OCI-LY7 (cell line): ENCODE measurements around the gene WNT3A. TPM values are rescaled to one million over a fixed set of nuclear protein-coding genes. Genes with fewer than 3 reads are reported as not detected.

Experiments used
- BruUV-seq: library from RNA; stranded (reverse); fragments of 400-500 nt; replicated peaks from 2 replicates; lab custom pipeline; 2021; lab: Mats Ljungman, UMichigan
- CTCF ChIA-PET: fragments of 300-600 bp; sonication (Branson Sonifier 250); formaldehyde crosslinking; loops from one replicate; lab custom pipeline; 2022; ENCODE audit warnings: antibody characterized with exemption; ENCODE audit not compliant: unreplicated experiment; lab: Charles Lee
- POLR2A ChIA-PET: fragments of 300-600 bp; sonication (Branson Sonifier 250); formaldehyde crosslinking; loops from one replicate; lab custom pipeline; 2022; ENCODE audit warnings: antibody characterized with exemption; lab: Charles Lee
- DNase-seq: peaks from one replicate; pipeline ENCODE4 v3.0.0-alpha.2; 2015; ENCODE audit warnings: low spot score
- H2AFZ ChIP-seq: fragments of 200-600 bp; sonication (generic), shearing (Covaris generic); 2 replicates; pipeline ENCODE4 v1.6.1; 2014; ENCODE audit warnings: mild to moderate bottlenecking, antibody characterized with exemption, low read length, moderate library complexity
- H3K27ac ChIP-seq: fragments of 200-600 bp; sonication (generic); 2 replicates; pipeline ENCODE4 v1.5.1; 2014; ENCODE audit warnings: mixed run types, low read depth, mild to moderate bottlenecking, moderate library complexity, low read length, inconsistent platforms; ENCODE audit not compliant: poor library complexity, severe bottlenecking
- H3K36me3 ChIP-seq: fragments of 200-600 bp; sonication (generic); 2 replicates; pipeline ENCODE4 v1.6.1; 2014; ENCODE audit warnings: mild to moderate bottlenecking, antibody characterized with exemption, low read length, moderate library complexity, mixed read lengths; ENCODE audit not compliant: insufficient read depth
- H3K4me1 ChIP-seq: fragments of 200-600 bp; sonication (generic); 2 replicates; pipeline ENCODE4 v1.5.1; 2014; ENCODE audit warnings: mild to moderate bottlenecking, low read length; ENCODE audit not compliant: insufficient read depth, poor library complexity, severe bottlenecking
- H3K4me2 ChIP-seq: fragments of 200-600 bp; sonication (generic); 2 replicates; pipeline ENCODE4 v1.6.1; 2014; ENCODE audit warnings: mild to moderate bottlenecking, low read length
- H3K4me3 ChIP-seq: fragments of 200-600 bp; sonication (generic); 2 replicates; pipeline ENCODE4 v1.5.1; 2014; ENCODE audit warnings: mild to moderate bottlenecking, low read depth, low read length; ENCODE audit not compliant: poor library complexity, severe bottlenecking
- H3K79me2 ChIP-seq: fragments of 200-600 bp; sonication (generic); 2 replicates; pipeline ENCODE4 v1.6.1; 2016; ENCODE audit warnings: low read depth, mild to moderate bottlenecking, low read length, moderate library complexity, mixed read lengths; ENCODE audit not compliant: insufficient read depth
- H3K9me2 ChIP-seq: fragments of 200-600 bp; sonication (generic); 2 replicates; pipeline ENCODE4 v1.6.1; 2016; ENCODE audit warnings: mild to moderate bottlenecking, low read length, mixed read lengths; ENCODE audit not compliant: insufficient read depth
- H3K9me3 ChIP-seq: fragments of 200-600 bp; sonication (generic); 2 replicates; pipeline ENCODE4 v1.6.1; 2014; ENCODE audit warnings: mild to moderate bottlenecking, mixed run types, low read length, mixed read lengths
- H4K20me1 ChIP-seq: fragments of 200-600 bp; sonication (generic); 2 replicates; pipeline ENCODE4 v1.6.1; 2014; ENCODE audit warnings: mild to moderate bottlenecking, antibody characterized with exemption, low read length, moderate library complexity, mixed read lengths; ENCODE audit not compliant: insufficient read depth
- EZH2phosphoT487 ChIP-seq: fragments of 200-600 bp; sonication (generic); IDR thresholded peaks from 2 replicates; pipeline ENCODE4 v1.6.1; 2018; ENCODE audit warnings: low read depth, borderline replicate concordance, mild to moderate bottlenecking, mixed run types, antibody characterized with exemption, low read length, moderate library complexity, mixed read lengths
- intact Hi-C: fragments of 100-400 bp; cut with micrococcal nuclease; formaldehyde crosslinking; loops from one replicate; pipeline ENCODE4 v1.10.0; 2022; ENCODE audit not compliant: unreplicated experiment
- total RNA-seq, 2 experiments: library from RNA; depleted of rRNA in 1 of 2; stranded (reverse); fragments of >200 nt in 1 of 2; shearing (Covaris generic) in 1 of 2; gene quantifications; 2 replicates each; pipeline ENCODE4 v1.2.3, GENCODE V29; 2014 to 2022
- TF ChIP-seq, protein P1 (sequence below): fragments of 200-600 bp; sonication (generic); conservative IDR thresholded peaks from 2 replicates; pipeline ENCODE4 v1.5.1; 2014; ENCODE audit warnings: mild to moderate bottlenecking, antibody characterized with exemption, low read length, moderate library complexity, mixed read lengths

Gene WNT3A
- total RNA-seq, 2 experiments from 2014 or later = not detected

DNA sequence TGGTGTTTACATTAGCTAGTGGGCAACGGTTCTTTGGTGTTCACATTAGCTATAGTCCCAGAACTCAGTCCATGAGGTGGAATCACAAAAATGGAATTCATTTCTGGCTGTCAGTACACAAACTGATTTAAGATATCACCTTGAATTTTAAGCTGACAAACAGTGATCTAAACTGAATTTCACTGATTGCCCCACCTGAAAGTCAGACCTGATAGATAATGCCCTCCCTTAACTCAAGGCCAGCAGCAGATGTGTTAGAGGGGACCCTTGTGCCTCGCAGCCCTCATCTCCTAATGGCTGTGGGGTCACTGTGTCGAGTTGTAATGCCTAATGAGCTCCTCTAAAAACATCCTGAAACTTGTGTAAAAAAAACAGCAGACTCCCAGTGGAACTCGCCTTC is 84.3 kb downstream of the WNT3A start:
- Histone ChIP-seq H2AFZ (no peak overlapping the region), H3K9me2 (no peaks in the 10 kb centered on the region), H3K9me3 (peaks cover 25% of the 10 kb centered on the region), H3K27ac (no peak overlapping the region), H3K4me2 (no peak overlapping the region), H3K4me1 (peaks cover 44% of the 10 kb centered on the region), H3K79me2 (peaks cover 100% of the 10 kb centered on the region), H3K36me3 (peaks cover 94% of the 10 kb centered on the region), H3K4me3 (no peak overlapping the region), H4K20me1 (peaks cover 64% of the 10 kb centered on the region)
- no peak for TF ChIP-seq EZH2phosphoT487
- TF ChIP-seq, protein P1, sequence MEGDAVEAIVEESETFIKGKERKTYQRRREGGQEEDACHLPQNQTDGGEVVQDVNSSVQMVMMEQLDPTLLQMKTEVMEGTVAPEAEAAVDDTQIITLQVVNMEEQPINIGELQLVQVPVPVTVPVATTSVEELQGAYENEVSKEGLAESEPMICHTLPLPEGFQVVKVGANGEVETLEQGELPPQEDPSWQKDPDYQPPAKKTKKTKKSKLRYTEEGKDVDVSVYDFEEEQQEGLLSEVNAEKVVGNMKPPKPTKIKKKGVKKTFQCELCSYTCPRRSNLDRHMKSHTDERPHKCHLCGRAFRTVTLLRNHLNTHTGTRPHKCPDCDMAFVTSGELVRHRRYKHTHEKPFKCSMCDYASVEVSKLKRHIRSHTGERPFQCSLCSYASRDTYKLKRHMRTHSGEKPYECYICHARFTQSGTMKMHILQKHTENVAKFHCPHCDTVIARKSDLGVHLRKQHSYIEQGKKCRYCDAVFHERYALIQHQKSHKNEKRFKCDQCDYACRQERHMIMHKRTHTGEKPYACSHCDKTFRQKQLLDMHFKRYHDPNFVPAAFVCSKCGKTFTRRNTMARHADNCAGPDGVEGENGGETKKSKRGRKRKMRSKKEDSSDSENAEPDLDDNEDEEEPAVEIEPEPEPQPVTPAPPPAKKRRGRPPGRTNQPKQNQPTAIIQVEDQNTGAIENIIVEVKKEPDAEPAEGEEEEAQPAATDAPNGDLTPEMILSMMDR = no peak
- POLR2A ChIA-PET = interaction anchor here (0.7 kb wide), 1 partner anchor 9 kb away, joined by 3 read pairs; no protein-coding TSS in a partner anchor
- no TSS peak for BruUV-seq
- intact Hi-C loops = no loop called here
- no peak for DNase-seq
- CTCF ChIA-PET = no interaction called here

DNA sequence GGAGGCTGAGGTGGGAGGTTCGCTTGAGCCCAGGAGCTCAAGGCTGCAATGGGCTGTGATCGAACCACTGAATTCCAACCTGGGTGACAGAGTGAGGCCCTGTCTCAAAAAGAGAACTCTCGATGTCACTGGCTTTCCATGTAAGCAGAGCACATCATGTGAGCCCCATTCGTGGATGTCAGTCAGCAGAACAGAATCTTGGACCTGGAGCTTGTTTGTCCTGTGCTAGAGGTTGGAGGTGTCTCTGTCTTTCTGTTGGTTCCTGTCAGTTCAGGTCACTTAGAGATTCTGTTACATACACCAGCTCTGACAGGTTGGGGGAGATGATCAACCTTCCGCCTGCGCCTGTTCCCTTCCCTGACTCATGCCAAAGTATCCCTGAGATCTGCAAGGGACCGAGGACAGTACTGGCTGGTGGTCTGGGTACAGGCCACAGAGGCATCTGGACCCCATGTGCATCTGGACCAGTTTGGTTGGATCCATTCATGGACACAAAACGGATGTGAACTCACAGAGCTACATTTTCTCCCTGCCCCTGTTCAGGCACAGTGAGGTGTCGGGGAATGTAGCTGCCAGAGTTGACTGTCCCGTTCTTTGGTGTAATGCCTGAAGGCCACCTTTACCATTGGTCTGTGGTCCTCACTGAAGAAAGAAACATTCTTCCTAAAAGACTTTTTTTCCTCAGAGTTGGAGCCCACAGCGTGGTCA is 85.7 kb downstream of the WNT3A start:
- ChIA-PET POLR2A (no interaction called here), CTCF (no interaction called here)
- H3K36me3 ChIP-seq = peaks cover 98% of the 10 kb centered on the region
- BruUV-seq = no TSS peak
- H3K9me3 ChIP-seq = peaks cover 25% of the 10 kb centered on the region
- H3K4me3 ChIP-seq = no peak overlapping the region
- intact Hi-C loops = no loop called here
- no peak overlapping the region for H3K4me2 ChIP-seq
- peaks cover 96% of the 10 kb centered on the region for H3K79me2 ChIP-seq
- H3K4me1 ChIP-seq = peaks cover 33% of the 10 kb centered on the region
- H2AFZ ChIP-seq = no peak overlapping the region
- DNase-seq = no peak
- no peaks in the 10 kb centered on the region for H3K9me2 ChIP-seq
- no peak overlapping the region for H3K27ac ChIP-seq
- TF ChIP-seq, protein P1 = no peak
- TF ChIP-seq EZH2phosphoT487 = no peak
- peaks cover 51% of the 10 kb centered on the region for H4K20me1 ChIP-seq
